Colonic mucosa (tissue), 4 donors: ENCODE measurements around the gene SMIM28. TPM values are rescaled to one million over a fixed set of nuclear protein-coding genes. Genes with fewer than 3 reads are reported as not detected.

Experiments used
- DNase-seq: peaks from one replicate; pipeline ENCODE4 v3.0.0-alpha.2; 2020
- H3K27ac ChIP-seq: fragments of 200-600 bp; one replicate; pipeline ENCODE4 v1.8.0; 2021
- H3K27me3 ChIP-seq: fragments of 200-600 bp; one replicate; pipeline ENCODE4 v1.8.0; 2021
- H3K36me3 ChIP-seq: fragments of 200-600 bp; one replicate; pipeline ENCODE4 v1.8.0; 2021
- H3K4me1 ChIP-seq: fragments of 200-600 bp; one replicate; pipeline ENCODE4 v1.8.0; 2021; ENCODE audit warnings: mild to moderate bottlenecking
- H3K4me3 ChIP-seq: fragments of 200-600 bp; one replicate; pipeline ENCODE4 v1.8.0; 2021
- H3K9ac ChIP-seq, 2 donors: one replicate each; pipeline ENCODE4 v1.7.0; 2013; ENCODE audit warnings: control low read depth in 2 of 2, low read depth in 2 of 2, low read length in 2 of 2
- H3K9me3 ChIP-seq: fragments of 200-600 bp; one replicate; pipeline ENCODE4 v1.8.0; 2021
- intact Hi-C: fragments of 100-400 bp; cut with DNase I; formaldehyde crosslinking; loops from one replicate; pipeline ENCODE4 v1.14.1; 2022
- total RNA-seq, 2 donors: library from RNA; stranded (reverse); fragmentation: NEBNext Ultra II Directional in 1 of 2; extraction: Animal tissue kit (Norgen Biotek cat#: 25700) in 1 of 2; gene quantifications; one replicate each; pipeline ENCODE4 v1.2.1, GENCODE V29; 2021
- TF ChIP-seq, protein P1 (sequence below): fragments of 200-600 bp; IDR thresholded peaks from one replicate; pipeline ENCODE4 v1.8.0; 2022; ENCODE audit warnings: antibody characterized with exemption, mild to moderate bottlenecking
- donor health status: healthy.
- donor health status: DM: no; HTN: no; CAD: no.
- donor health status: DM: no; HTN: no; CAD: no.

SMIM28 gene
- total RNA-seq, 2 donors from 2014 or later = 0.29 TPM; not detected in 1

DNA sequence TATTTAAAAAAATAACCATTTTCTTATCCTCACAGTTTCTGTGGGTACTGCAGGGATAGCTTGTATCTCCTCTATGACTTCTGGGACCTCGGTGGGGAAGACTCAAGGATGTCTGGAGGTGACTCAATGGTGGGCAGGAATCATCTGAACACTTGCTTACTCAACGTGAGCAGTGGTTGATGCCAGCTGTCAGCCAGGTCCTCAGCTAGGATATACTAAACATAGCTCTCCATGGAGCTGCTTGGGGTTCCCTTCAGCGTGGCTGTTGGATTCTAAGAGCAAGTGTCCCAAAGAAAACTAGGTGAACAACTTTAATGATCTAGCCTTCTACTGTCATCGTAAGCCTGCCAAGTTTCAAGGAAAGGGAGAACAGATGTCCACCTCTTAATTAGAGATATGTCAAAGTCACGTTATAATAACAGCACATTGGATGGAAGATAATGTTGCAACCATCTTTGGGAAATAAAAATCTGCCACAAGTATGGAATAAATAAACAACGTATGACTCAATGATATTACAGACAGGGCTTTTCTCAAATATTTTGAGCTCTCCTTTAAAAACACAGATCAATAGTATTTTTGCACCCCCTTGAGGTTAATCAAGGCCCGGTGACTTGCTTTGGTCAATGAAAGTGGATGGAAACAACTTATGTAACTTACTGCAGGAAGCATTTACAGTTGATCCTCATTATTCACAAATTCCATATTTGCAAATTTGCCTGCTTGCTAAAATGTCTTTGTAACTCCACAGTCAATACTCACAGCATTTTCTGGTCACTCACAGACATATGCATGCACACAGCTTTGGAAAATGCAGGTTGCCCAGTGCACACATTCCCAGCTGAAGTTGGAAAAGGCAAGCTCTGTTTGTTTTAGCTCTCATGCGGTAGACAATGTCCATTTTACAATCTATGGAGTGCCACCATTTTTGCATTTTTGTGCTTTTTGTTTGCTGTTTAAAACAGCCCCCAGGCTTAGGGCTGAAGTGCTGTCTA is 19.7 kb downstream of the SMIM28 start:
- intact Hi-C loops = no loop called here

GRCh38 chr6:138400326-138400725 is 22.6 kb downstream of the SMIM28 start:
- Histone ChIP-seq H3K9ac (no peak overlapping the region), H3K27me3 (no peaks in the 10 kb centered on the region), H3K36me3 (no peaks in the 10 kb centered on the region), H3K4me1 (peaks cover 4% of the 10 kb centered on the region), H3K9me3 (no peaks in the 10 kb centered on the region), H3K27ac (no peak overlapping the region), H3K4me3 (no peak overlapping the region)
- no peak for DNase-seq
- TF ChIP-seq, protein P1, sequence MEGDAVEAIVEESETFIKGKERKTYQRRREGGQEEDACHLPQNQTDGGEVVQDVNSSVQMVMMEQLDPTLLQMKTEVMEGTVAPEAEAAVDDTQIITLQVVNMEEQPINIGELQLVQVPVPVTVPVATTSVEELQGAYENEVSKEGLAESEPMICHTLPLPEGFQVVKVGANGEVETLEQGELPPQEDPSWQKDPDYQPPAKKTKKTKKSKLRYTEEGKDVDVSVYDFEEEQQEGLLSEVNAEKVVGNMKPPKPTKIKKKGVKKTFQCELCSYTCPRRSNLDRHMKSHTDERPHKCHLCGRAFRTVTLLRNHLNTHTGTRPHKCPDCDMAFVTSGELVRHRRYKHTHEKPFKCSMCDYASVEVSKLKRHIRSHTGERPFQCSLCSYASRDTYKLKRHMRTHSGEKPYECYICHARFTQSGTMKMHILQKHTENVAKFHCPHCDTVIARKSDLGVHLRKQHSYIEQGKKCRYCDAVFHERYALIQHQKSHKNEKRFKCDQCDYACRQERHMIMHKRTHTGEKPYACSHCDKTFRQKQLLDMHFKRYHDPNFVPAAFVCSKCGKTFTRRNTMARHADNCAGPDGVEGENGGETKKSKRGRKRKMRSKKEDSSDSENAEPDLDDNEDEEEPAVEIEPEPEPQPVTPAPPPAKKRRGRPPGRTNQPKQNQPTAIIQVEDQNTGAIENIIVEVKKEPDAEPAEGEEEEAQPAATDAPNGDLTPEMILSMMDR = no peak
- intact Hi-C loops = no loop called here

More for the DNA sequence above, 19.7 kb downstream of the SMIM28 start:
- H3K4me3 ChIP-seq = no peak overlapping the region
- TF ChIP-seq, protein P1 = no peak
- no peak overlapping the region for H3K27ac ChIP-seq
- H3K9ac ChIP-seq = no peak overlapping the region
- no peaks in the 10 kb centered on the region for H3K36me3 ChIP-seq
- no peak for DNase-seq
- H3K4me1 ChIP-seq = no peaks in the 10 kb centered on the region
- no peaks in the 10 kb centered on the region for H3K9me3 ChIP-seq
- no peaks in the 10 kb centered on the region for H3K27me3 ChIP-seq

DNA sequence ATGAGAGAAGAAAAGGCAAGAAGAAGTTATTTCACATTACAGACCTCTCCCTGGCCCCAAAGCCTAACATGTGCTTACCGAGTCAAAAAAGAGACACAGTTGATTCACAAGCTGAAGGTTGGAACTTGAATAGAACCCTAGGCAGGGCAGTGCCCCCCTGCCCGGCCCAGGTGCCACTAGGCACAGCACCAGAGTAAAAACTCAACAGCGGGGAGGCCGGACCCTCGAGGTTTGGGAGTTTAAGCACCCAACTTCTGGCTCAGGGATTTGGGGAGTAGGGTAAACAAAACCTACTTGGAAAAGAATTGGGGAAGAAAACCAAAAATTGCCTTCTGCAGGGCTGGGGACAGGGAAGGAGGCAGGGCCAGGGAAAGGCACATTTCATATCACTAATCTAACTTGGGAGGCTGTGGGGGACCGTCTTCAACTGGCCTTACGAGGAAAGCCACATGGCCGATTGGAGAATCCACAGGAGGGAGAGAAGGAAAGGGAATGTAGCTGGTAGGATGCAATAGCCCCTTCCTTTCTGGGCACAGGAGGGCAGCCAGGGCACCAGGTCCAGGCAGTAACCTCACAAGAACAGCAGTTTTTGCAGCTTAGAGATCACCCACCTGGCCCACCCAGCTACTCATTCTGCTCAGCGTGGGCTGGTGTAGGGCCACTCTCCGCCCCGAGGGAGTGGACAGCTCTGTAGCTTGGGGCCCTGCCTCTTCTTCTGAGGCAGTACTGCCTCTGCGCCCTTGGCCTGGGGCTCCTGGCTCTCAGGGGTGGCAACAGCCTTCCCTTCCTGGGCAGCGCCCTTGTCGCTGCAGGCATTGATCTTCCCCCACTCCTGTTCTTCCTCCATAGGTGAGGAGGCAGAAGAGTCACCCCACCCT is 24.5 kb downstream of the SMIM28 start:
- TF ChIP-seq, protein P1 = no peak
- H3K27me3 ChIP-seq = no peaks in the 10 kb centered on the region
- no peak overlapping the region for H3K9ac ChIP-seq
- H3K36me3 ChIP-seq = no peaks in the 10 kb centered on the region
- no peak overlapping the region for H3K27ac ChIP-seq
- no peak overlapping the region for H3K4me3 ChIP-seq
- no peak for DNase-seq
- no peaks in the 10 kb centered on the region for H3K9me3 ChIP-seq
- peaks cover 4% of the 10 kb centered on the region for H3K4me1 ChIP-seq
- intact Hi-C loops = no loop called here

- DNase-seq = no peak
- no peaks in the 10 kb centered on the region for H3K9me3 ChIP-seq
- intact Hi-C loops = no loop called here
- H3K36me3 ChIP-seq = no peaks in the 10 kb centered on the region
- TF ChIP-seq, protein P1 = no peak
- no peak overlapping the region for H3K9ac ChIP-seq
- no peaks in the 10 kb centered on the region for H3K27me3 ChIP-seq
- peaks cover 4% of the 10 kb centered on the region for H3K4me1 ChIP-seq
- H3K27ac ChIP-seq = no peak overlapping the region
- H3K4me3 ChIP-seq = peak overlapping the region; percentile 70
Observed at GRCh38 chr6:138402838-138403187, 25.1 kb downstream of the SMIM28 start.

DNA sequence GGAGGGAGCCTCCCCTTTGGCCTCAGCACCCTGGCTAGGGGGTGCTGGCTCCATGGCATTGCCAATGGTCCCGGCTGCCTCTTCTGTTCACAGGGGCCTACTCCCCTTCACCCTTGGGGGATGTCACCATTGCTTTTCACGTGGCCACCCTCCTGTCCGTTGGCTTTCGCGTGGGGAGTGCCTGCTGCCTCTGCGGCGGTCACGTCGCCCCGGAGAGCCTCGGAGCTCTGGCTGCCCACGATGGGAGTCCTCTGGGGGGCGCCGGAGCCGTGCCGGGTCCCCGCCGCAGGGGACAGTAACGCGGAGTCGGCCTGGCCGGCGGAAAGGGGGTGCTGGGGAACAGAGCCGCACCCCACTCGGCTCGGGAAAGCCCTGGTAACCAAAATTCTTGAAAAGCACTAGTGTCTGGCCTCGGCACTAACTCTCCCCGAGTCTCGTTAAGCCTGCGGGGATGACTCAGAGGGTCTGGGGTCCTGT is 25.7 kb downstream of the SMIM28 start:
- Histone ChIP-seq H3K27me3 (no peaks in the 10 kb centered on the region), H3K9ac (peak overlapping the region; percentile 96 to 99), H3K27ac (peak overlapping the region; percentile 86), H3K4me1 (peaks cover 4% of the 10 kb centered on the region), H3K9me3 (no peaks in the 10 kb centered on the region), H3K4me3 (peak overlapping the region; percentile 70), H3K36me3 (no peaks in the 10 kb centered on the region)
- peak; percentile 41 for DNase-seq
- intact Hi-C loops = no loop called here
- TF ChIP-seq, protein P1 = no peak
